Cardiac fibroblast (primary cell): ENCODE measurements around the gene DCAF10.
"Not testable (repeated sequence)": the region's sequence is repeated elsewhere in the genome, so short reads cannot be mapped to it uniquely, and the experiment has no call there.

Experiments used
- DNase-seq, 2 donors: peaks; one replicate each; pipeline versions ENCODE4 v3.0.0 to v3.0.0-alpha.2; 2010; ENCODE audit warnings: low read depth in 2 of 2
- H3K4me3 ChIP-seq, 2 donors: replicated peaks in 1 of 2; 1 replicate in 1 of 2; 2 replicates in 1 of 2; pipeline ENCODE4 v1.5.1; 2011; ENCODE audit warnings: low read depth in 2 of 2, low read length in 2 of 2, mild to moderate bottlenecking in 2 of 2, moderate library complexity in 1 of 2
- CTCF ChIP-seq: IDR thresholded peaks from one replicate; pipeline ENCODE4 v1.5.1; 2011; ENCODE audit warnings: low read depth, mild to moderate bottlenecking, low read length, inconsistent platforms

DCAF10 gene

GRCh38 chr9:37811906-37812476, 11.4 kb downstream of the DCAF10 start:
- no peak for TF ChIP-seq CTCF
- H3K4me3 ChIP-seq = no peak overlapping the region
- no peak for DNase-seq

- no peak for DNase-seq
- TF ChIP-seq CTCF = no peak
- no peak overlapping the region for H3K4me3 ChIP-seq
Measured at GRCh38 chr9:37812773-37813379, 12.3 kb downstream of the DCAF10 start.

- no peak overlapping the region for H3K4me3 ChIP-seq
- no peak for DNase-seq
- TF ChIP-seq CTCF = no peak
Measured at GRCh38 chr9:37818849-37819248, 18.3 kb downstream of the DCAF10 start.

GRCh38 chr9:37820142-37820541, 19.5 kb downstream of the DCAF10 start:
- DNase-seq = no peak

GRCh38 chr9:37825174-37825573, 24.6 kb downstream of the DCAF10 start:
- not testable (repeated sequence) for DNase-seq, H3K4me3 ChIP-seq

More at GRCh38 chr9:37820142-37820541, 19.5 kb downstream of the DCAF10 start:
- H3K4me3 ChIP-seq = no peak overlapping the region
- no peak for TF ChIP-seq CTCF

GRCh38 chr9:37827483-37828165, 27.0 kb downstream of the DCAF10 start:
- no peak for DNase-seq
- no peak for TF ChIP-seq CTCF
- no peak overlapping the region for H3K4me3 ChIP-seq

- DNase-seq = no peak
- H3K4me3 ChIP-seq = no peak overlapping the region
- no peak for TF ChIP-seq CTCF
Measured at GRCh38 chr9:37835821-37836220, 35.2 kb downstream of the DCAF10 start.
